ENCODE measurements around the gene CDH1.
A peak's percentile ranks its signal among the peaks of the same experiment; 100 is the strongest.

CDH1 gene

DNA sequence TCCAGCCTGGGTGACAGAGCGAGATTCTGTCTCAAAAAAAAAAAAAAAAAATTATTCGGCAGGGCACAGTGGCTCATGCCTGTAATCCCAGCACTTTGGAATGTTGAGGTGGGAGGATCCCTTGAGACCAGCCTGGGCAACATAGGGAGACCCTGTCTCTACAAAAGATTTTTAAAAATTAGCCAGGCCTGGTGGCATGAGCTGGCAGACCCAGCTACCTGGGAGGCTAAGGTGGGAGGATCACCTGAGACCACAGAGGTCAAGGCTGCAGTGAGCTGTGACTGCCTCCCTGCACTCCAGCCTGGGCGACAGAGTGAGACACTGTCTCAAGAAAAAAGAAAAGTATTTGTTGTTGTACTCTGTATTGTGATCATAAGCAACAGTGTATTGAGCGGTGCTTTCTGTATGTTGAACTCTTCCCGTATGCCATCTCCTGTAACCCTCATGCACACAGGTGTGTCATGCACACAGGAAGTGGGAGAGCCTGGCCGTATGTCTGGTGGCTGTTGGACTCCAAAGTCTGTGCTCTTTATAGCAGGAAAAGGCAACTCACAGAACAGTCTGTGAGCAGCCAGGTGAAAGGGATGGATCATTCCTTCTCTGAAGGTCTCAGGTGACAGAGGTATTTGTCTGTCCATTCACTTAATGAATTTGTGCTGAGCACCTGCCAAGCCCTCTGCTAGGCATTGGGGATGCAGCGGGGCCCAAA is 17.1 kb downstream of the CDH1 start:
- in situ Hi-C loops (cut with HindIII; ENCODE audit: low pct_ligation_motif_present, low pct_unique_long_range_greater_than_20kb, low sequenced_read_pairs) = no loop called here
- no peak for DNase-seq

DNA sequence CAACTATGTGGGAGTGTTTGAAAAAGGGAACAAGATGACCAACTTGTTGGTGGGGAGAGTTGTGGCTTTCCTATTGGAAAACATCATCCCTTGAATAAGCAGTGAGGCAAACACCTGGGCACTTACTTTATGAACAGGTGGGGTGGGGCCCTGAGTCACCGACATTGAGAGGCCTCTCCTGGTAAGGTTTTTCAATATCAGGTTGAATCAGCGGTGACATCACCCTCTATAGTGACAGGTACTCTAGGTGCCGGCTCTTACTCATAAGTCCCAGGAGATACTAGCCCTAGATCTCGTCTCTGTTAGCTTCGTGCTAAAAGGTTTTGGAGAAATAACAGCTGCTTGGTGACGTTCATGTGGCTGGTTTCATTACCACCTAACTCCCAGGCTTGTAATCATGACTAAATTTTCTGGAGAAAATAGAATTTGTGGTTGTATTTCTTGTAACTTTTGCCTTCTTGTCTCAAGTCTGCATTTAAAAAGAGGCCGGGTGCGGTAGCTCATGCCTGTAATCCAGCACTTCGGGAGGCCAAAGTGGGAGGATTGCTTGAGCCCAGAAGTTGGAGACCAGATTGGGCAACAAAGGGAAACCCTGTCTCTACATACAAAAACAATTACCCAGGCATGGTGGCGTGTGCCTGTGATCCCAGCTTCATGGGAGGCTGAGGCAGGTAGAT is 19.3 kb downstream of the CDH1 start:
- DNase-seq = no peak
- in situ Hi-C loops (cut with HindIII; ENCODE audit: low pct_ligation_motif_present, low pct_unique_long_range_greater_than_20kb, low sequenced_read_pairs) = no loop called here

DNA sequence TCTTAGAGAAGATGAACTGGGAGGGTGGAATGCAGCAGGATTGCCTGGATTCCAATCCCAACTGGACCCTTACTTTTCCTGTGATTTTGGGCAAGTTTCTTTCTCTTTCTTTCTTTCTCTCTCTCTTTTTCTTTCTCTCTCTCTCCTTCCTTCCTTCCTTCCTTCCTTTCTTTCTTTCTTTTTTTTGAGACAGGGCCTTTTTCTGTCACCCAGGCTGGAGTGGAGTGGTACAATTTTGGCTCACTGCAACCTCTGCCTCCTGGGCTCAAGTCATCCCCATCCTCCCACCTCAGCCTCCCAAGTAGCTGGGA is 20.5 kb downstream of the CDH1 start:
- no peak for DNase-seq
- in situ Hi-C loops (cut with HindIII; ENCODE audit: low pct_ligation_motif_present, low pct_unique_long_range_greater_than_20kb, low sequenced_read_pairs) = no loop called here

DNA sequence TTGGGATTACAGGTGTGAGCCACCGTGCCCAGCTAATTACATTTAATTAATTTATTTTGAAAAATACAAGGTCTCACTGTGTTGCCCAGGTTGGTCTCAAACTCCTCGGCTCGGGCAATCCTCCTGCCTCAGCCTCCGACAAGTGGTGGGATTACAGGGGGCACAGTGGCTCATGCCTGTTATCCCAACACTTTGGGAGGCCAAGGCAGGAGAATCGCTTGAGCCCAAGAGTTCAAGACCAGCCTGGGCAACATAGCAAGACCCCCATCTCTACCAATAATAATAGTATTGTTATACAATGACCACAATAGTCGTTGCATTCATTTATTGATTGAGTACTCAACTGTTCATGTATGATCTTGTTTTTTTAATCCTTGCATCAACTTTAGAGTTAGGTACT is 22.0 kb downstream of the CDH1 start:
- no peak for DNase-seq
- in situ Hi-C loops (cut with HindIII; ENCODE audit: low pct_ligation_motif_present, low pct_unique_long_range_greater_than_20kb, low sequenced_read_pairs) = no loop called here

DNA sequence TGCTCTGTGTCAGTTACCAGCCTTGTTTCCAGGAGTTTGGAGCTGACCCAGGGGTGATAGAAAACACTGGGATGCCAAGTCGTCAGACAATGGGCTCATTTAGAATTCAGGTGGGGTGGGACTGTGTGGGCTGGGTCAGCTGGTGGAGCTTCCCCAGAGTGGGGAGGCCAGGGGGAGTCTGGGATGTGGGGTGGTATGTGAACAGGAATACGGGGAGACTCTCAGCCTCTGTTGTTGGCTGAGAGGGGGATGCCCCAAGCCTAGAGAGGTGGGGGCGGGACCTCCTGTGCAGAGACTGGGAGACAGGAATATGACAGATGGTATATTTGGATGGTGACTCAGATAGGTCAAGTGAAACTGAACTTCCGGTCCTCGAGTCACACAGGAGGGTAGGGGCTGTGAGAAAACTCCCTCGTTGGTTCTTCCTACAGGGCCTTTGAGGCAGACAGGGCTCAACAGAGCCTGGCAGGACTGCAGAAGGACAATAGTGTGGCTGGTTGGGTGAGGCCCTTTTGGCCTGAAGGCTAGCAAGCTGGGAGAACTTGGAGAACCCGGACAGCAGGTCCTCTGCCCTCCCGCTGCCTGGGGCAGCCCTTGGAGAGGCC is 23.7 kb downstream of the CDH1 start:
- in situ Hi-C loops (cut with HindIII; ENCODE audit: low pct_ligation_motif_present, low pct_unique_long_range_greater_than_20kb, low sequenced_read_pairs) = no loop called here
- DNase-seq = peak; percentile 30

DNA sequence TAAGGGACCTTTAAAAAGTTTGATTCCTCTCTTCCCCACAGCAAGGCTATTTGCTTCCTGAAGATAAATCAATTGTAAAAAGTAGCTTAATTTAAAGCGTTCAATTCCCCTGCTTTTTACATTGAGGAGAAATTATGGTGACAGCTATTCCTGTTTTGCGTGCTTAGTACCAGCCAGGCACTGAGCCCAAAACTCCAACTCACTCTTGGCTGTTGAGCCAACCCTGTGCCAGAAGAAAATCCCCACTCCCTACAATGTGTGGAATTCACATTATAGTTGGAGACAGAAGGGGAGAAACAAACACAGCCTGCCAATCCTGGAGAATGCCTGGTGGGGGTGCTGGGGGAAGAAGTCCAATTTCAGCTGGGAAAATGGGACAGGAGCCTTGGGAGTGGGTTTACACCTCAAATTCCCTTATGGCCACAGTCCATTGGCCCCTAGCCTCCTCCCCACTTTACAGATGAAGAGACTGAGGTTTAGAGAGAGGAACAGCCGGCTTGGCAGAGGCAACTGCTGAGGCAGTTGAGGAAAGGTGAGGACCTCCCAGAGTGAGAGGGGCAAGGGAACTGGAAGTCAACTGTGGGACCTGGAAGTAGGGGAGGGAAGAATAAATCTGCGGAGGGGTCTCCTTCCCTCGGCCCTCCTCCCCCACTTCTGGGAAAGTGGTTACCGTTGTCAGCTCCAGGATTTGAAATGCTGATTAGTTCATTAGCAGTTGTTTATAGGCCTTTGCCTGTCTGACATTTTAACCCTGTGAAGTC is 26.1 kb downstream of the CDH1 start:
- no peak for DNase-seq
- in situ Hi-C loops (cut with HindIII; ENCODE audit: low pct_ligation_motif_present, low pct_unique_long_range_greater_than_20kb, low sequenced_read_pairs) = no loop called here

- in situ Hi-C loops (cut with HindIII; ENCODE audit: low pct_ligation_motif_present, low pct_unique_long_range_greater_than_20kb, low sequenced_read_pairs) = no loop called here
- no peak for DNase-seq
Measured at GRCh38 chr16:68764862-68765261, 27.8 kb downstream of the CDH1 start.

DNA sequence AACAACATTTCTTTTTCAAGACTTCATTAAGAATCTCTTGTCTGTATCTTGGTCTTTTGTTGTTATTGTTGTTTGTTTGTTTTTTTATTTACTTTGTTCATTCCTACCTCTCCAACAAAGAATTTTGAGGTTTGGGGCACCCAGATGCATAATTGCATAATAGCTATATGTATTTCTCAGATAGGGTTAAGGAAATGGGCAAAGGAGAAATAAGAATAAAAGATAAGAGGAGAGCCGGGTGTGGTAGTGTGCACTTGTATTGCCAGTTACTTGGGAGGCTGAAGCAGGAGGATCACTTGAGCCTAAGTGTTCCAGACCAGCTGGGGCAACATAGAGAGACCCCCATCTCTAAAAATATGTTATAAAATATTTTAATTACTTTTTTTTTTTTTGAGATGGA is 30.5 kb downstream of the CDH1 start:
- DNase-seq = no peak
- in situ Hi-C loops (cut with HindIII; ENCODE audit: low pct_ligation_motif_present, low pct_unique_long_range_greater_than_20kb, low sequenced_read_pairs) = no loop called here

DNA sequence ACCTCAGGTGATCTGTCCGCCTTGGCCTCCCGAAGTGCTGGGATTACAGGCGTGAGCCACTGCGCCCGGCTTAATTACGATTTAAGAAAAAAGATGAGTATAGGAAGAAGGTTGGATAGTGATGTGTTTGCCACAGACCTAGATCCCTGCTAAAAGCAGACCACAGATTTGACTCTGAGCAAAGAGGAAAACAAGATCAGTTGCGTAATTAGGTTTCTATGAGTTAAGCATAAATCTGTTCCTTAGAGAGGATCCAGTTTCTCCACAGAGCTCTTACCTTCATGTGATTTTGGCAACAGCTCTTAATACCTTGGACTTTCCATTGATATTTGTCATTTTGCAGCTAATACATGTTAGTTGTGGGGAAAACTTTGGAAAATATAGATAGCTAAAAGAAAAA is 31.1 kb downstream of the CDH1 start:
- no peak for DNase-seq
- in situ Hi-C loops (cut with HindIII; ENCODE audit: low pct_ligation_motif_present, low pct_unique_long_range_greater_than_20kb, low sequenced_read_pairs) = no loop called here

DNA sequence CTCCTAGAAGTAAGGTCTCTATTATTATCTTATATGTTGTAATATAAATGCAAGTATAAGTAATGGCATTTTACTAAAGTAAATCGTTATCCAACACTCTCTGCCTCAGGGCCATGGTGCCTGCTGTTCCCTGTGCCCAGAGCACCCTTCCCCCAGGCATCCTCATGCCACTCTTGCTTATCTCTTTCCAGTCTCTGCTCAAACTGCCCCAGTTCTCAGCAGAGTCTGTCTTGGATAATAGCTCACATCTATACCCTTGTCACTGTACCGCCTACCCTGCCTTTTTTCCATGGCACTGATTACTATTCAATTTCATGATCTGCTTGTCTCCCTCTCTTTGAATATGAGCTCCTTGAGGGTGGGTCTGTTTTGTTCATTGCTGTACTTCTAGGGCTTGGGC is 31.7 kb downstream of the CDH1 start:
- in situ Hi-C loops (cut with HindIII; ENCODE audit: low pct_ligation_motif_present, low pct_unique_long_range_greater_than_20kb, low sequenced_read_pairs) = no loop called here

DNA sequence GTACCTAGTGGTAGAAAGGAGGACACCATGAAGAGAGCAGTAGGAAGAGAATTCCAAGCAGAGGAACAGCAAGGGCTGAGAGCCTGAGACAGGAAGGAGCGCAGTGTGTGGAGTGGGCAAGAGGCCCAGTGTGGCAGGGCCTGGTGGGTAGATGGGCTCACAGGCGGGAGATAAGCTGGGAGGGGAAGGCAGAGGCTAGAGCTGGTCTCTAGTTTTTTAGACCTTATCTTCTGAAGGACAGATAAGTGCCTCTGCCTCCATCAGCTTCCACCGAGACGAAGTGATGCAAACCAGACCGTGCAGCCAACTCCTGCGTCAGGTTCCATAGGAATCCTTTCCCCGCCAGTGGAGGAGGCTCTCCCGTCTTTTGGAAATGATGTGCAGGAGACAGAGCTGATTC is 33.6 kb downstream of the CDH1 start:
- in situ Hi-C loops (cut with HindIII; ENCODE audit: low pct_ligation_motif_present, low pct_unique_long_range_greater_than_20kb, low sequenced_read_pairs) = no loop called here
- no peak for DNase-seq

More for the DNA sequence above, 31.7 kb downstream of the CDH1 start:
- DNase-seq = no peak

GRCh38 chr16:68772030-68772681 is 35.1 kb downstream of the CDH1 start:
- no peak for DNase-seq
- in situ Hi-C loops (cut with HindIII; ENCODE audit: low pct_ligation_motif_present, low pct_unique_long_range_greater_than_20kb, low sequenced_read_pairs) = no loop called here

GRCh38 chr16:68772871-68773270 is 35.8 kb downstream of the CDH1 start:
- DNase-seq = no peak
- in situ Hi-C loops (cut with HindIII; ENCODE audit: low pct_ligation_motif_present, low pct_unique_long_range_greater_than_20kb, low sequenced_read_pairs) = no loop called here

- in situ Hi-C loops (cut with HindIII; ENCODE audit: low pct_ligation_motif_present, low pct_unique_long_range_greater_than_20kb, low sequenced_read_pairs) = no loop called here
- DNase-seq = no peak
Measured at GRCh38 chr16:68774982-68775634, 38.0 kb downstream of the CDH1 start.

GRCh38 chr16:68776821-68777485 is 39.9 kb downstream of the CDH1 start:
- DNase-seq = no peak
- in situ Hi-C loops (cut with HindIII; ENCODE audit: low pct_ligation_motif_present, low pct_unique_long_range_greater_than_20kb, low sequenced_read_pairs) = no loop called here

DNA sequence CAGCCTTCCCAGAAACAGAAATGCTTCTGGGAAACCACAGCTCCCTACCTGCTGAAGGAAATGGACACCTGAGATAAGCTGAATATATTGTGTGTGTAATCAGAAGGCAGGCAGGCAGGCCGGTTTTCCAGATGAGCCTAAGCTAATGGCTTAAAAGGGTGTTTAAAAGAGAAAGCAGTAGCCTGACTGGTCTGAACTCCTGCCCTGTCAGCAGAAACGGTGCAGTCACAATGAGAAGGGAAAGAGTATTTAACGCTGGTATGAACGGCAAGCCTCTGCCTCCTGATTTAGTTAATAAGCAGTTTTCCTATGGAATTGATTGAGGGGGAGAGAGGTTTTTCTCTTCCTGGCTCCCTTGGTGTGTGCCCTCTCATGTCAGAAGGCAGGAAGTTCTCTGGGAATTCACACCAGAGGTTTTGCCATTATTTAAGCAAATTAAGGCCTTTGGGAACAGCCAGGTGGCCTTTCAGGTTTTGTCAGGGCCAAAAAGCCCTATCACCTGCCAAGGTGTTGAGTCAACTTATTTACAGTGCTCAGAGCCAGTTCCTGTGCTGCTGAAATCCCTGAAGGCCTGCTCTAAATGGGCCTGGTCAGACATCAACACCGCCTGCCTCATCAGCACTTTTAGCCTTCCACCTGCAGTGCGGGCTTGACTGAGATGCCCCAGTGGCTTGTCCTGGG is 41.6 kb downstream of the CDH1 start:
- in situ Hi-C loops (cut with HindIII; ENCODE audit: low pct_ligation_motif_present, low pct_unique_long_range_greater_than_20kb, low sequenced_read_pairs) = no loop called here
- no peak for DNase-seq

- no peak for DNase-seq
- in situ Hi-C loops (cut with HindIII; ENCODE audit: low pct_ligation_motif_present, low pct_unique_long_range_greater_than_20kb, low sequenced_read_pairs) = no loop called here
Measured at GRCh38 chr16:68779891-68780290, 42.8 kb downstream of the CDH1 start.

- in situ Hi-C loops (cut with HindIII; ENCODE audit: low pct_ligation_motif_present, low pct_unique_long_range_greater_than_20kb, low sequenced_read_pairs) = no loop called here
Measured at GRCh38 chr16:68781784-68782183, 44.7 kb downstream of the CDH1 start.

More at GRCh38 chr16:68781784-68782183, 44.7 kb downstream of the CDH1 start:
- no peak for DNase-seq
